GM12891 (cell line): ENCODE results near the gene KIF3B.
"Not testable (repeated sequence)": the region's sequence is repeated elsewhere in the genome, so short reads cannot be mapped to it uniquely, and the experiment has no call there.

Source experiments
- DNase-seq: peaks from one replicate; pipeline ENCODE4 v3.0.0; 2011; ENCODE audit warnings: low spot score; ENCODE audit not compliant: insufficient read length
- FAIRE-seq: peaks from 2 replicates; lab custom pipeline; 2011; peaks lifted over from hg19 to GRCh38; lab: Jason Lieb, UNC
- PAX5 ChIP-seq: IDR thresholded peaks from 2 replicates; pipeline ENCODE4 v1.6.1; 2011; ENCODE audit warnings: low read length, moderate library complexity, mild to moderate bottlenecking; ENCODE audit not compliant: insufficient read depth, severe bottlenecking
- POLR2A ChIP-seq: IDR thresholded peaks from 2 replicates; pipeline ENCODE4 v1.6.1; 2011; ENCODE audit warnings: low read depth, low read length, control low read depth
- POLR2AphosphoS5 ChIP-seq: IDR thresholded peaks from 2 replicates; pipeline ENCODE4 v1.6.1; 2011; ENCODE audit warnings: low read depth, low read length, control low read depth
- POU2F2 ChIP-seq: IDR thresholded peaks from 2 replicates; pipeline ENCODE4 v1.6.1; 2011; ENCODE audit warnings: low read depth, mild to moderate bottlenecking, control low read depth, low read length, moderate library complexity
- SPI1 ChIP-seq: IDR thresholded peaks from 2 replicates; pipeline ENCODE4 v1.6.1; 2011; ENCODE audit warnings: low read depth, low read length, control low read depth
- TAF1 ChIP-seq: IDR thresholded peaks from 2 replicates; pipeline ENCODE4 v1.6.1; 2011; ENCODE audit warnings: low read depth, low read length, control low read depth

The KIF3B gene

DNA sequence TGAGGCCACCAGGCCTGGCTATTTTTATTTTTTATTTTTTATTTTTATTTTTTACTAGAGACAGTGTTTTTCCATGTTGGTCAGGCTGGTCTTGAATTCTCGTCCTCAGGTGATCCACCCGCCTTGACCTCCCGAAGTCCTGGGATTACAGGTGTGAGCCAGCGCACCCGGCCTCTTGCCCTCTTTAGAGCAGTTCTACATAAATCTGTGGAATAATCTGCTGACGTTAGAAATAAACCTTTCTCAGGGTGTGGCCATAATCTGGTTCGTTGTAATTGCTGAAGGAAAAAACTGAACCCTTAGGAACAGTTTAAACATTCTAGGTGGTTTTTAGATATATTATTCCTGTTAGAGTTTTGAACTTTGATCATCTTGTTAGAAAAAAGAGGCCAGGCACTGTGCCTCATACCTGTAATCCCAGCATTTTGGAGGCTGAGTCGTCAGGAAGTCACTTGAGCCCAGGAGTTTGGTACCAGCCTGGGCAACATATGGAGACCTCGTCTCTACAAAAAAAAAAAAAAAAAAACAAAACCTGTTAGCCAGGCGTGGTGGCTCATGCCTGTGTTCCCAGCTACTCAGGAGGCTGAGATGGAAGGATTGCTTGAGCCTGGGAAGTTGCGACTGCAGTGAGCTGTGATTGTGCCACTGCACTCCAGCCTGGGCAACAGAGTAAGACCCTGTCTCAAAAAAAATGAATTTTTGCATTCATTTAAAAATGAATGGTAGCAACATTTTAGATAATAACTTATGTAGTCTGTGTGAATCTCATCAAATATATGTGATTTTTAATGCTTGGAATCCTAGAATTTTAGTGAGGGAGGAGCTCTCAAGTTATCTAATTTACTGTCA lies 104.9 kb downstream of the KIF3B start:
- FAIRE-seq (no peak), DNase-seq (no peak)
- TF ChIP-seq POU2F2 (no peak), SPI1 (no peak), POLR2AphosphoS5 (no peak), TAF1 (no peak), PAX5 (no peak), POLR2A (no peak)

DNA sequence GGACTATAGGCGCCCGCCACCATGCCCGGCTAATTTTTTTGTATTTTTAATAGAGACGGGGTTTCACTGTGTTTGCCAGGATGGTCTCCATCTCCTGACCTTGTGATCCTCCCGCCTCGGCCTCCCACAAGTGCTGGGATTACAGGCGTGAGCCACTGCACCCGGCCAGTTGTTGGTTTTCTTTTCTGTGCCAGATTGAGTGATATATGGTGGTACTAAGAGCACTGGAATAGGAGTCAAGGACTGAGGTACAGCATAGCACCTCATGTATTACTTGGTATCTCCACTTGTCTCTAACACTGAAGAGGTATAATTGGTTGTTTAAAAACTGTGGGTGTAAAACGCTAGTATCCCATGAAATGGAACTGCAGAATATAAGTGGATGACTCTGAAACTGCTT lies 106.0 kb downstream of the KIF3B start:
- DNase-seq, FAIRE-seq: not testable (repeated sequence)
